Adrenal gland (tissue), 12 donors: ENCODE results near the gene VWA5B1. TPM values are rescaled to one million over a fixed set of nuclear protein-coding genes. Genes with fewer than 3 reads are reported as not detected.

Experiments
- DNase-seq, 7 donors: peaks; one replicate each; pipeline ENCODE4 v3.0.0-alpha.2; 2019 to 2020
- H3K27ac ChIP-seq, 5 donors: fragments of 200-600 bp; sonication (generic) in 4 of 5; 1 replicate in 3 of 5; 2 replicates in 2 of 5; pipeline versions ENCODE4 v1.5.1 to v1.8.0; 2016 to 2020; ENCODE audit warnings: mild to moderate bottlenecking in 1 of 5
- H3K27me3 ChIP-seq: fragments of 200-600 bp; 2 replicates; pipeline ENCODE4 v1.8.0; 2021
- H3K36me3 ChIP-seq, 2 donors: fragments of 200-600 bp; replicated peaks in 1 of 2; 1 replicate in 1 of 2; 2 replicates in 1 of 2; pipeline versions ENCODE4 v1.5.1 to v1.8.0; 2018 to 2022
- H3K4me1 ChIP-seq, 2 donors: fragments of 200-600 bp; replicated peaks in 1 of 2; 1 replicate in 1 of 2; 2 replicates in 1 of 2; pipeline versions ENCODE4 v1.5.1 to v1.8.0; 2018 to 2021
- H3K4me3 ChIP-seq, 4 donors: fragments of 200-600 bp; sonication (generic) in 3 of 4; one replicate each; pipeline ENCODE4 v1.5.1; 2016 to 2018
- H3K9me3 ChIP-seq, 3 donors: fragments of 200-600 bp; sonication (generic) in 1 of 3; replicated peaks in 1 of 3; 1 replicate in 2 of 3; 2 replicates in 1 of 3; pipeline versions ENCODE4 v1.5.1 to v1.8.0; 2016 to 2021
- CTCF ChIP-seq, 6 experiments: fragments of 450-650 bp in 4 of 6; fragments of 200-600 bp in 2 of 6; sonication (generic) in 1 of 6; IDR thresholded peaks; 1 replicate in 5 of 6; 2 replicates in 1 of 6; pipeline versions ENCODE4 v1.5.1 to v1.8.0; 2016 to 2021; ENCODE audit warnings: antibody characterized with exemption in 6 of 6, mild to moderate bottlenecking in 2 of 6, moderate library complexity in 1 of 6
- POLR2A ChIP-seq, 2 donors: fragments of 450-650 bp; IDR thresholded peaks; one replicate each; pipeline ENCODE4 v1.6.1; 2017; ENCODE audit warnings: antibody characterized with exemption in 2 of 2, mild to moderate bottlenecking in 2 of 2, moderate library complexity in 1 of 2
- WGBS, 4 donors: extraction: QIAGEN DNeasy Blood & Tissue Kit in 2 of 4; methylation state at CpG; one replicate each; pipeline versions ENCODE4 v1.1.5 to v1.1.7; 2013 to 2017; 5-methylcytosine and 5-hydroxymethylcytosine counted together
- intact Hi-C, 2 donors: fragments of 100-400 bp; cut with DNase I; formaldehyde crosslinking; loops; one replicate each; pipeline versions ENCODE4 v1.14.1 to v1.15.0; 2022 to 2023
- polyA plus RNA-seq, 3 donors: library from polyadenylated mRNA; stranded (reverse); fragments of 200-250 nt in 2 of 3; fragments of 350-450 nt in 1 of 3; fragmentation: Illumina TruSeq in 1 of 3; extraction: RNeasy Lipid Tissue Mini Kit (QIAGEN cat#74804) in 1 of 3; gene quantifications; one replicate each; pipeline ENCODE4 v1.2.3, GENCODE V29; 2013 to 2014
- total RNA-seq, 9 donors: library from RNA; depleted of rRNA in 4 of 9; stranded (reverse); fragments of >200 nt in 4 of 9; fragments of 120-200 nt in 1 of 9; fragmentation: NEBNext Ultra II Directional in 1 of 9; extraction: Animal tissue kit (Norgen Biotek cat#: 25700) in 1 of 9; gene quantifications; one replicate each; pipeline versions ENCODE4 v1.1.0 to v1.2.4, GENCODE V29; 2013 to 2023
- donor health status: healthy with polysubstance abuse.
- donor health status: Bipolar disorder and iron deficiency.
- donor health status: DM: yes; HTN: yes; CAD: no.
- donor health status: DM: no; HTN: no; CAD: no.
- donor health status: DM: no; HTN: no; CAD: no.
- donor health status: DM: yes; HTN: yes; CAD: no.

Gene VWA5B1
- total and polyA plus RNA-seq, 12 donors = 0.07 to 2.5 (median 0.26) TPM; not detected in 5

GRCh38 chr1:20356850-20357459 lies 66.3 kb downstream of the VWA5B1 start:
- H3K4me1 ChIP-seq = peaks cover 7 to 14% of the 10 kb centered on the region in 2 donors
- TF ChIP-seq CTCF (IDR thresholded peaks at IDR 0.05) (no peak), POLR2A (IDR thresholded peaks at IDR 0.05) (no peak)
- intact Hi-C loops = loop anchor here in 1 of 2 donors (10.0 kb wide), 1 partner anchor 132 kb away; no protein-coding TSS in a partner anchor
- no peak overlapping the region for H3K4me3 ChIP-seq
- WGBS, 4 donors = 79 to 90% (median 90%) methylated on average over 8 of the region's 8 CpGs
- H3K36me3 ChIP-seq = no peaks in the 10 kb centered on the region
- no peak overlapping the region for H3K27ac ChIP-seq
- DNase-seq = no peak
- no peaks in the 10 kb centered on the region for H3K27me3 ChIP-seq
- no peaks in the 10 kb centered on the region for H3K9me3 ChIP-seq

- no peak for DNase-seq
- Histone ChIP-seq H3K9me3 (no peaks in the 10 kb centered on the region), H3K4me3 (no peak overlapping the region), H3K36me3 (no peaks in the 10 kb centered on the region), H3K27ac (peak overlapping the region in 1 of 5 donors; percentile 81), H3K27me3 (no peaks in the 10 kb centered on the region), H3K4me1 (peaks cover 7 to 14% of the 10 kb centered on the region in 2 donors)
- TF ChIP-seq POLR2A (IDR thresholded peaks at IDR 0.05) (no peak), CTCF (IDR thresholded peaks at IDR 0.05) (no peak)
- WGBS, 4 donors = 88 to 96% (median 91%) methylated on average over 7 to 8 of the region's 8 CpGs
- intact Hi-C loops = loop anchor here in 1 of 2 donors (10.0 kb wide), 1 partner anchor 133 kb away; no protein-coding TSS in a partner anchor
These were observed 67.1 kb downstream of the VWA5B1 start for GRCh38 chr1:20357796-20358195.

GRCh38 chr1:20358761-20359263 lies 68.1 kb downstream of the VWA5B1 start:
- Histone ChIP-seq H3K27ac (peak overlapping the region in 3 of 5 donors; percentile 35 to 81 (median 49)), H3K4me3 (peak overlapping the region in 1 of 4 donors; percentile 36), H3K4me1 (peaks cover 7 to 14% of the 10 kb centered on the region in 2 donors), H3K36me3 (no peaks in the 10 kb centered on the region), H3K27me3 (no peaks in the 10 kb centered on the region), H3K9me3 (no peaks in the 10 kb centered on the region)
- WGBS, 4 donors = 20 to 47% (median 25%) methylated on average over 7 to 12 of the region's 12 CpGs
- peak in 1 of 2 donors; percentile 55 for TF ChIP-seq POLR2A (IDR thresholded peaks at IDR 0.05)
- TF ChIP-seq CTCF (IDR thresholded peaks at IDR 0.05) = no peak
- DNase-seq = peak; percentile 85 to 94 (median 92)
- intact Hi-C loops = loop anchor here in 1 of 2 donors (10.0 kb wide), 1 partner anchor 134 kb away; no protein-coding TSS in a partner anchor

GRCh38 chr1:20359451-20360330 lies 69.0 kb downstream of the VWA5B1 start:
- Histone ChIP-seq H3K27ac (peak overlapping the region in 3 of 5 donors; percentile 35 to 81 (median 49)), H3K4me3 (no peak overlapping the region), H3K9me3 (no peaks in the 10 kb centered on the region), H3K4me1 (peaks cover 7 to 14% of the 10 kb centered on the region in 2 donors), H3K36me3 (no peaks in the 10 kb centered on the region), H3K27me3 (peaks cover 4% of the 10 kb centered on the region)
- intact Hi-C loops = loop anchor here (5.0 to 10.0 kb wide), 2 partner anchors 135 to 138 kb away; no protein-coding TSS in a partner anchor
- DNase-seq = peak; percentile 50 to 87 (median 74)
- WGBS, 4 donors = 65 to 69% (median 68%) methylated on average over 13 to 15 of the region's 15 CpGs
- TF ChIP-seq POLR2A (IDR thresholded peaks at IDR 0.05) = no peak
- no peak for TF ChIP-seq CTCF (IDR thresholded peaks at IDR 0.05)
